LNCAP (cell line): Measurements from ENCODE around the gene TES.

Source experiments
- TF ChIP-seq, protein P1 (sequence below): fragments of 450-650 bp; IDR thresholded peaks from 2 replicates; pipeline ENCODE4 v1.5.1; 2017; ENCODE audit warnings: mild to moderate bottlenecking

TES gene

DNA sequence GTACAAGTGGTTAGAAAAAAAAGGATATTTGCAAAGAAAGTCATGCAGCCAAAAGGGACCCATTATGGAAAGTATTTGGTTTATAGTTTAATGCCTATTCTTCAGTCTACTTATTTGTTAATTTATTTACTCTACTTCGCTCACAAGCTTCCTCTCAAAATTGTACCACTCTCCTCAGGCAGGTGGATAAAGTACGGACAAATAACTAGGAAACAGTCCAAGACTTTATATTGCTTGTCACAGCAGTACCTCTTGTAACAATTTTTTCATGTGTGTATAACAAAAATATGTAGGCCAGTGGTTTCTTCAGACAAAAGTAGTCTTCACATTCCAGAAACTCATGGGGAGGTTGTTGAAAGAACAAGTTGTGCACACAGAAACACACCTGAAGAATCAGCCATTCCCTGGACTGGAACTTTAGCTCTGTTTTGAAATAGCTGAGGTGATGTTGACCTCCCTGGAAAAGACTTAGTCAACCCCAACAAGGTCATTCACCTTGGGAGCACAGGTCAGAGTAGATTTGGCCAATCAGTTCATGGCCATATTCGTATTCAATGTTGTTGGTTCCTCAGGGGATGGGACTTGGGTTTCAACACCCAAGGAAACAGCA lies 73.4 kb downstream of the TES start:
- TF ChIP-seq, protein P1, sequence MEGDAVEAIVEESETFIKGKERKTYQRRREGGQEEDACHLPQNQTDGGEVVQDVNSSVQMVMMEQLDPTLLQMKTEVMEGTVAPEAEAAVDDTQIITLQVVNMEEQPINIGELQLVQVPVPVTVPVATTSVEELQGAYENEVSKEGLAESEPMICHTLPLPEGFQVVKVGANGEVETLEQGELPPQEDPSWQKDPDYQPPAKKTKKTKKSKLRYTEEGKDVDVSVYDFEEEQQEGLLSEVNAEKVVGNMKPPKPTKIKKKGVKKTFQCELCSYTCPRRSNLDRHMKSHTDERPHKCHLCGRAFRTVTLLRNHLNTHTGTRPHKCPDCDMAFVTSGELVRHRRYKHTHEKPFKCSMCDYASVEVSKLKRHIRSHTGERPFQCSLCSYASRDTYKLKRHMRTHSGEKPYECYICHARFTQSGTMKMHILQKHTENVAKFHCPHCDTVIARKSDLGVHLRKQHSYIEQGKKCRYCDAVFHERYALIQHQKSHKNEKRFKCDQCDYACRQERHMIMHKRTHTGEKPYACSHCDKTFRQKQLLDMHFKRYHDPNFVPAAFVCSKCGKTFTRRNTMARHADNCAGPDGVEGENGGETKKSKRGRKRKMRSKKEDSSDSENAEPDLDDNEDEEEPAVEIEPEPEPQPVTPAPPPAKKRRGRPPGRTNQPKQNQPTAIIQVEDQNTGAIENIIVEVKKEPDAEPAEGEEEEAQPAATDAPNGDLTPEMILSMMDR, result no peak

DNA sequence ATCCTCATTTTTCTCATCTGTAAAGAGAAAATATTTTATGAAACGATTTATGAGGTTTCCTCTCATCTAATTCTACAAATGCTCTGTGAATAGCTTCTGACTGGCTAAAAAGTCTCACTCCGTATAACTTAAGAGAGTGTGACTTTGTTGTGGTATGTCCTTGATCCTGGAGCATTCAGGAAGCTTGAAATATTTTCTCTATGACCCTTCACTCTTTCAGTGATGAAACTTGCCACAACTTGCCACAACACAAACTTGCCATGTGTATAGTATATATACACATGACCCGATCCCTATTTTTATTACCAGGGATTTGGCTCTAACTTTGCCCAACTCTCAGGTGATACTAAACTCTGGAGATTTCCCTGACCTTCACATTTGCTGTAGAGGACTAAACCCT lies 74.1 kb downstream of the TES start:
- TF ChIP-seq, protein P1, result no peak

DNA sequence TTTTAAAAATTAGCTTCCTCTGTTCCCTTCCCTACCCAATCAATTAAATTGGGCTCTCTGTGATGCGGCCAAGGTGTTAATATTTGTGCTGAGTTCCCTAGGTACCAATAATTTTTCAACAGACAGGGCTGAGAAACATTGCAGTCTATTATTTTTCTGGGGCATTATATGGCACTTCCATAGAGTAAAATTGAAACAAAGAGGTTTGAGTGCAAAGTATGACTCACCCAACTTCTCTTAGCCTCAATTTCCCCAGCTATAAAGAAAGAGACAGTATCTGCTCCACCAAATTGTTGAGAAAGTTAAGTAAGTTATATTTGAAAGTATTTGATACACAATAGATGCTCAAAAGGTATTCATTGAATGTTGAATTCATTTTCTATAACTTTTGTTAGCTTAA lies 74.9 kb downstream of the TES start:
- TF ChIP-seq, protein P1, result no peak

DNA sequence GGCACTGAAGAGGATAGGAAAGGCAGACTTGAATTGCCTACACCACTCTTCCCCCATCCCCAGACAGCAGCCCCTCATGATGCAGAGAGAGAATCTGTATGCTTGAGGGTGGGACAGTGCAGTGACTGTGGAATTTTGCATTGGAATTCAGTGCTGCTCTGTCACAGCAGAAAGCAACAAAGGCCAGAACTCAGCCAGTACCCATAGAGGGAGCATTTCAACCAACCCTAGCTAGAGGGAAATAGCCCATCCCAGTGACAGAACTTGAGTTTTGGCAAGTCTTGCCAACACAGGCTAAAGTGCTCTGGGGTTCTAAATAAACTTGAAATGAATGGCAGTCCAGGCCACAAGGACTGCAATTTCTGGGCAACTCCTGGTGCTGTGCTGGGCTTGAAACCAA lies 80.4 kb downstream of the TES start:
- TF ChIP-seq, protein P1, result no peak

DNA sequence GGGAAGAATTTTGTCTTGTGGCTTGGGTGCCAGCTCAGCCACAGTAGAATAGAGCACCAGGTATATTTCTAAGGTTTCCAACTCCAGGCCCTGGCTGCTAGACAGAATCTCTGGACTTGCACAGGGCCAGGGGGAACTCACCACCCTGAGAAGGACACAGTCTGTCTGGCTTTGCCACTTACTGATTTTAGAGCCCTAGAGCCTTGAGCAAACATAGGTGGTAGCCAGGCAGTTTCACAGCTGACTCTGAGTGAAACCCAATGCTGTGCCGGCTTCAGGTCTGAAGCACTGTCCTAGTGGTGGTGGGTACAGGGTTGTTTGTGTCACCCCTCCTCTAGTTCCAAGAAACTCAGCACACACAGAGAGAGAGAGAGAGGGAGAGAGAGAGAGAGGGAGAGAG lies 81.6 kb downstream of the TES start:
- TF ChIP-seq, protein P1, result no peak

DNA sequence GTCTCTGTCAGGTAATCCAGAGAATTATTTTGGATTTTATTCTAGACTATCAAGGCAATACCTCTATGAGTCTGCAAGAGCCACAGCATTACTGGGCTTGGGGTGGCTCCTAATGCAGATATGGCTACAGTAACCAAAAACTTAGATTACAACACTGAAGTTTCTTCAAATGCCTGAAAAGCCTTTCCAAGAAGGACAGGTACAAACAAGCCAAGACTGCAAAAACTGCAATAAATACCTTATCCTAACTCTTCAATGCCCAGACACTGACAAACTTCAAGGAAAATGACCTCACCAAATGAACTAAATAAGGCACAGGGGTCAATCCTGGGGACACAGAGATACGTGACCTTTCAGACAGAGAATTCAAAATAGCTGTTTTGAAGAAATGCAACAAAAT lies 82.0 kb downstream of the TES start:
- TF ChIP-seq, protein P1, result no peak

DNA sequence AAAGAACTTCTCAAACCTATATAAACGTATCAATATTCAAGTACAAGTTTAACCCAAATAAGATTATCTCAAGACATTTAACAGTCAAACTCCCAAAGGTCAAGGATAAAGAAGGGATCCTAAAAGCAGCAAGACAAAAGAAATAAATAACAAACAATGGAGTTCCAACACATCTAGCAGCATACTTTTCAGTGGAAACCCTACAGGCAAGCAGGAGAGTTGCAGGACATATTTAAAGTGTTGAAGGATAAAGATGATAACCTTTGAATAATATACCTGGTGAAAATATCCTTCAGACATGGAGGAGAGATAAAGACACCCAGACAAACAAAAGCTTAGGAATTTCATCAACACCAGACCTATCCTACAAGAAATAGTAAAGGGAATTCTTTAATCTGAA lies 82.8 kb downstream of the TES start:
- TF ChIP-seq, protein P1, result no peak

DNA sequence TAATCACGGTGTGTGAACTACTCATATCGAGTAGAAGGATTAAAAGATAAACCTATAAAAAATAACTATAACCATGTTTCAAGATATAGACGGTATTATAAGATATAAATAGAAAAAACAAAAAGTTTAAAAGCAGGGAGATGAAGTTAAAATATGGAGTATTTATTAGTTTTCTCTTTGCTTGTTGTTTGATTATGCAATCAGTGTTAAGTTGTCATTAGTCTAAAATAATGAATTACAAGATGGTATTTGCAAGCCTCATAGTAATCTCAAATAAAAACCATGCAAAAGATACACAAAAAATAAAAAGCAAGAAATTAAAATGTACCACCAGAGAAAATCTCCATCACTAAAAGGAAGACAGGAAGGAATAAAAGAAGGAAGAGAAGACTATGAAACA lies 83.3 kb downstream of the TES start:
- TF ChIP-seq, protein P1, result no peak
